Suprapubic skin (tissue), 3 donors: ENCODE results near the gene RHBDL3.

Experiments
- CTCF ChIP-seq, 2 donors: fragments of 200-600 bp in 1 of 2; fragments of 450-650 bp in 1 of 2; sonication (generic) in 1 of 2; IDR thresholded peaks; one replicate each; pipeline ENCODE4 v1.5.1; 2016 to 2019; ENCODE audit warnings: antibody characterized with exemption in 2 of 2, mild to moderate bottlenecking in 1 of 2, moderate library complexity in 1 of 2
- POLR2AphosphoS5 ChIP-seq, 3 donors: sonication (generic); formaldehyde crosslinking; IDR thresholded peaks; one replicate each; pipeline ENCODE4 v1.6.1; 2017; ENCODE audit warnings: antibody characterized with exemption in 3 of 3

GRCh38 chr17:32350666-32351418 lies 85.2 kb downstream of the RHBDL3 start:
- TF ChIP-seq CTCF (IDR thresholded peaks at IDR 0.05) (no peak), POLR2AphosphoS5 (IDR thresholded peaks at IDR 0.05) (no peak)
